ENCODE results near the gene MBD3L3. TPM values are rescaled to one million over a fixed set of nuclear protein-coding genes. Genes with fewer than 3 reads are reported as not detected.

MBD3L3 gene
- total RNA-seq, 3 donors from 2014 or later (not counting 1 experiment from before 2014, with no cell fraction given): not detected

- Histone ChIP-seq H3K36me3 (ENCODE audit: control insufficient read depth, insufficient read depth, low read length) (peaks cover 90% of the 10 kb centered on the region), H3K27ac (ENCODE audit: low read length) (no peak overlapping the region), H3K4me3 (ENCODE audit: low read length) (no peak overlapping the region), H3K27me3 (ENCODE audit: control insufficient read depth, insufficient read depth, low read length) (no peaks in the 10 kb centered on the region), H3K9me3 (ENCODE audit: control insufficient read depth, insufficient read depth, low read length) (peaks cover 48% of the 10 kb centered on the region), H3K4me1 (ENCODE audit: control insufficient read depth, insufficient read depth, low read length) (no peaks in the 10 kb centered on the region)
- peaks cover 0 to 6% of the 10 kb centered on the region in 2 donors for H3K4me1 Mint-ChIP-seq
- H3K27me3 Mint-ChIP-seq (ENCODE audit: low read depth in 2 of 2): no peaks in the 10 kb centered on the region
- peaks cover 10 to 15% of the 10 kb centered on the region in 2 donors for H3K9me3 Mint-ChIP-seq
- H3K27ac Mint-ChIP-seq: no peak overlapping the region
- no peak for ATAC-seq
- DNase-seq: no peak
- 100% methylated on average over 1 of the region's 2 CpGs for WGBS (ENCODE audit: insufficient coverage)
- no peak overlapping the region for H3K4me3 Mint-ChIP-seq
- TF ChIP-seq CTCF (IDR thresholded peaks at IDR 0.05): no peak
- peaks cover 63% of the 10 kb centered on the region for H3K36me3 Mint-ChIP-seq
- intact Hi-C loops (cut with micrococcal nuclease): no loop called here
These were observed 19.5 kb upstream of the MBD3L3 start for GRCh38 chr19:7078008-7078407.

GRCh38 chr19:7076151-7076550 lies 17.7 kb upstream of the MBD3L3 start:
- Histone ChIP-seq H3K9me3 (ENCODE audit: control insufficient read depth, insufficient read depth, low read length) (peaks cover 32% of the 10 kb centered on the region), H3K4me1 (ENCODE audit: control insufficient read depth, insufficient read depth, low read length) (no peaks in the 10 kb centered on the region), H3K27ac (ENCODE audit: low read length) (no peak overlapping the region), H3K36me3 (ENCODE audit: control insufficient read depth, insufficient read depth, low read length) (peaks cover 82% of the 10 kb centered on the region), H3K27me3 (ENCODE audit: control insufficient read depth, insufficient read depth, low read length) (no peaks in the 10 kb centered on the region), H3K4me3 (ENCODE audit: low read length) (no peak overlapping the region)
- H3K4me1 Mint-ChIP-seq: peaks cover 0 to 6% of the 10 kb centered on the region in 2 donors
- H3K36me3 Mint-ChIP-seq: peaks cover 49% of the 10 kb centered on the region
- 99% methylated on average over 6 of the region's 6 CpGs for WGBS (ENCODE audit: insufficient coverage)
- DNase-seq: no peak
- intact Hi-C loops (cut with micrococcal nuclease): no loop called here
- no peak overlapping the region for H3K27ac Mint-ChIP-seq
- H3K9me3 Mint-ChIP-seq: peaks cover 7 to 15% of the 10 kb centered on the region in 2 donors
- H3K27me3 Mint-ChIP-seq (ENCODE audit: low read depth in 2 of 2): no peaks in the 10 kb centered on the region
- H3K4me3 Mint-ChIP-seq: no peak overlapping the region
- ATAC-seq: no peak
- no peak for TF ChIP-seq CTCF (IDR thresholded peaks at IDR 0.05)

- no peak for ATAC-seq
- DNase-seq: no peak
- H3K27me3 ChIP-seq (ENCODE audit: control insufficient read depth, insufficient read depth, low read length): no peaks in the 10 kb centered on the region
- no peak overlapping the region for H3K27ac ChIP-seq (ENCODE audit: low read length)
- Mint-ChIP-seq H3K9me3 (peaks cover 7 to 13% of the 10 kb centered on the region in 2 donors), H3K27me3 (ENCODE audit: low read depth in 2 of 2) (no peaks in the 10 kb centered on the region), H3K27ac (no peak overlapping the region), H3K36me3 (peaks cover 37% of the 10 kb centered on the region), H3K4me3 (no peak overlapping the region), H3K4me1 (peaks cover 0 to 6% of the 10 kb centered on the region in 2 donors)
- H3K36me3 ChIP-seq (ENCODE audit: control insufficient read depth, insufficient read depth, low read length): peaks cover 70% of the 10 kb centered on the region
- no peak overlapping the region for H3K4me3 ChIP-seq (ENCODE audit: low read length)
- peaks cover 19% of the 10 kb centered on the region for H3K9me3 ChIP-seq (ENCODE audit: control insufficient read depth, insufficient read depth, low read length)
- WGBS (ENCODE audit: insufficient coverage): 98% methylated on average over 29 of the region's 29 CpGs
- peaks cover 10% of the 10 kb centered on the region for H3K4me1 ChIP-seq (ENCODE audit: control insufficient read depth, insufficient read depth, low read length)
- no peak for TF ChIP-seq CTCF (IDR thresholded peaks at IDR 0.05)
- intact Hi-C loops (cut with micrococcal nuclease): no loop called here
These were observed 16.3 kb upstream of the MBD3L3 start for GRCh38 chr19:7074705-7075282.

GRCh38 chr19:7072541-7072940 lies 14.1 kb upstream of the MBD3L3 start:
- H3K4me1 Mint-ChIP-seq: peaks cover 0 to 17% of the 10 kb centered on the region in 2 donors
- no peak for DNase-seq
- ATAC-seq: no peak
- peaks cover 15% of the 10 kb centered on the region for H3K36me3 Mint-ChIP-seq
- TF ChIP-seq CTCF (IDR thresholded peaks at IDR 0.05): no peak
- H3K27ac Mint-ChIP-seq: no peak overlapping the region
- peaks cover 2 to 3% of the 10 kb centered on the region in 2 donors for H3K9me3 Mint-ChIP-seq
- Histone ChIP-seq H3K27me3 (ENCODE audit: control insufficient read depth, insufficient read depth, low read length) (no peaks in the 10 kb centered on the region), H3K36me3 (ENCODE audit: control insufficient read depth, insufficient read depth, low read length) (peaks cover 49% of the 10 kb centered on the region), H3K4me3 (ENCODE audit: low read length) (no peak overlapping the region), H3K9me3 (ENCODE audit: control insufficient read depth, insufficient read depth, low read length) (peaks cover 7% of the 10 kb centered on the region), H3K27ac (ENCODE audit: low read length) (no peak overlapping the region), H3K4me1 (ENCODE audit: control insufficient read depth, insufficient read depth, low read length) (peaks cover 15% of the 10 kb centered on the region)
- intact Hi-C loops (cut with micrococcal nuclease): no loop called here
- no peaks in the 10 kb centered on the region for H3K27me3 Mint-ChIP-seq (ENCODE audit: low read depth in 2 of 2)
- peak overlapping the region; percentile 5 for H3K4me3 Mint-ChIP-seq
- WGBS (ENCODE audit: insufficient coverage): 99% methylated on average over 6 of the region's 6 CpGs
